Ascending aorta (tissue), 2 donors: Measurements from ENCODE around the gene SHMT2. TPM values are rescaled to one million over a fixed set of nuclear protein-coding genes. Genes with fewer than 3 reads are reported as not detected.
A peak's percentile ranks its signal among the peaks of the same experiment; 100 is the strongest.

ENCODE experiments used
- DNase-seq, 2 donors: peaks; one replicate each; pipeline ENCODE4 v3.0.0-alpha.2; 2019; ENCODE audit warnings: low spot score in 2 of 2
- H3K27ac ChIP-seq, 2 donors: fragments of 200-600 bp; sonication (generic); one replicate each; pipeline ENCODE4 v1.5.1; 2016 to 2017; ENCODE audit warnings: mild to moderate bottlenecking in 1 of 2
- H3K27me3 ChIP-seq: fragments of 200-600 bp; sonication (generic); one replicate; pipeline ENCODE4 v1.5.1; 2017
- H3K36me3 ChIP-seq, 2 donors: fragments of 200-600 bp; sonication (generic); one replicate each; pipeline ENCODE4 v1.5.1; 2016
- H3K4me1 ChIP-seq, 2 donors: fragments of 200-600 bp; sonication (generic); one replicate each; pipeline ENCODE4 v1.5.1; 2016 to 2017; ENCODE audit warnings: mild to moderate bottlenecking in 1 of 2
- H3K4me3 ChIP-seq, 2 donors: fragments of 200-600 bp; sonication (generic); one replicate each; pipeline ENCODE4 v1.5.1; 2016 to 2017; ENCODE audit warnings: mild to moderate bottlenecking in 1 of 2
- H3K9me3 ChIP-seq, 2 donors: fragments of 200-600 bp; sonication (generic); one replicate each; pipeline ENCODE4 v1.5.1; 2016
- intact Hi-C: fragments of 100-400 bp; cut with DNase I; formaldehyde crosslinking; loops from one replicate; pipeline ENCODE4 v1.15.1; 2023
- total RNA-seq: library from RNA; depleted of rRNA; stranded (reverse); fragments of >200 nt; gene quantifications from one replicate; pipeline ENCODE4 v1.1.0, GENCODE V29; 2016
- TF ChIP-seq, protein P1 (sequence below), 3 experiments: fragments of 200-600 bp in 2 of 3; fragments of 450-650 bp in 1 of 3; sonication (generic) in 2 of 3; IDR thresholded peaks; one replicate each; pipeline ENCODE4 v1.5.1; 2016 to 2019; ENCODE audit warnings: antibody characterized with exemption in 3 of 3, mild to moderate bottlenecking in 1 of 3, moderate library complexity in 1 of 3

The SHMT2 gene
- total RNA-seq, 1 donor from 2014 or later, result 136 TPM

DNA sequence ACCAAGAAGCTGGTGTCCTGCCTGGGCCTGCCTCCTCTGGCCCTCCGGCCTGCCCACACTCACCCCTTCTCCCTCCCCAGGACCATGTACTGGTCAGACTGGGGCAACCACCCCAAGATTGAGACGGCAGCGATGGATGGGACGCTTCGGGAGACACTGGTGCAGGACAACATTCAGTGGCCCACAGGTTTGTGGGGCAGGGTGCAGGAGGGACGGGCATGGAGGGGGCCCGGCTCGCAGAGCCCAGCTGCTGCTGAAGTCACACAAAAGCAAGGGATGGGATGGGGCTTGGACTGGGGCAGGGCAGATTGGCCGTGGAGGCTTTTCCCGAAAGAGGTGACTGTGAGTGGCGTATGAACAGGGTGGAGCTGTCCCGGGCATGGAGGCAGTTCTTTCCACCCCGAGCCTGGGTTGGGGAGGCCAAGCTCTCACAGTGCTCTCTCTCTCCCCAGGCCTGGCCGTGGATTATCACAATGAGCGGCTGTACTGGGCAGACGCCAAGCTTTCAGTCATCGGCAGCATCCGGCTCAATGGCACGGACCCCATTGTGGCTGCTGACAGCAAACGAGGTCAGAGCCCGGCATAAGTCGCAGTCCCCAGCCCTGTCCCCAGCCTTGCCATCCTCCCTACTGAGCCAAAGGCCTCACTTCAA lies 20.8 kb upstream of the SHMT2 start:
- H3K36me3 ChIP-seq, result peaks cover 80 to 89% of the 10 kb centered on the region in 2 donors
- H3K27ac ChIP-seq, result peak overlapping the region; percentile 28 to 52

DNA sequence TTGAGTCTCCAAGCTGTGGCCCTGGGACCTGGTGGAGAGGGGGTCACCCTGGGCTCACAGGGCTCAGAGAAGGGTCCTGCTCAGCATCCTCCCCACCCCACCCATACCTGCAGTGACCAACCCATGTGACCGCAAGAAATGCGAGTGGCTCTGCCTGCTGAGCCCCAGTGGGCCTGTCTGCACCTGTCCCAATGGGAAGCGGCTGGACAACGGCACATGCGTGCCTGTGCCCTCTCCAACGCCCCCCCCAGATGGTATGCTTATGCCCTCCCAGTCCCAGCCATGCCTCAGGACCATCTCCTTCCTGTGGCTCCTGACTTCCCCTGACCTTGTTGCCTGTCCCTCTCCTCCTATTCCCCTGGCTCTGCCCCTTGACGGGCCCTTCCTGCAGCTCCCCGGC lies 19.6 kb upstream of the SHMT2 start:
- no peak overlapping the region for H3K4me3 ChIP-seq
- TF ChIP-seq, protein P1, sequence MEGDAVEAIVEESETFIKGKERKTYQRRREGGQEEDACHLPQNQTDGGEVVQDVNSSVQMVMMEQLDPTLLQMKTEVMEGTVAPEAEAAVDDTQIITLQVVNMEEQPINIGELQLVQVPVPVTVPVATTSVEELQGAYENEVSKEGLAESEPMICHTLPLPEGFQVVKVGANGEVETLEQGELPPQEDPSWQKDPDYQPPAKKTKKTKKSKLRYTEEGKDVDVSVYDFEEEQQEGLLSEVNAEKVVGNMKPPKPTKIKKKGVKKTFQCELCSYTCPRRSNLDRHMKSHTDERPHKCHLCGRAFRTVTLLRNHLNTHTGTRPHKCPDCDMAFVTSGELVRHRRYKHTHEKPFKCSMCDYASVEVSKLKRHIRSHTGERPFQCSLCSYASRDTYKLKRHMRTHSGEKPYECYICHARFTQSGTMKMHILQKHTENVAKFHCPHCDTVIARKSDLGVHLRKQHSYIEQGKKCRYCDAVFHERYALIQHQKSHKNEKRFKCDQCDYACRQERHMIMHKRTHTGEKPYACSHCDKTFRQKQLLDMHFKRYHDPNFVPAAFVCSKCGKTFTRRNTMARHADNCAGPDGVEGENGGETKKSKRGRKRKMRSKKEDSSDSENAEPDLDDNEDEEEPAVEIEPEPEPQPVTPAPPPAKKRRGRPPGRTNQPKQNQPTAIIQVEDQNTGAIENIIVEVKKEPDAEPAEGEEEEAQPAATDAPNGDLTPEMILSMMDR (IDR thresholded peaks at IDR 0.05), result no peak
- H3K9me3 ChIP-seq, result no peaks in the 10 kb centered on the region
- no peak overlapping the region for H3K27ac ChIP-seq
- intact Hi-C loops, result no loop called here
- peaks cover 69 to 78% of the 10 kb centered on the region in 2 donors for H3K36me3 ChIP-seq
- no peaks in the 10 kb centered on the region for H3K27me3 ChIP-seq
- H3K4me1 ChIP-seq, result peaks cover 0 to 18% of the 10 kb centered on the region in 2 donors
- DNase-seq, result no peak

More for the DNA sequence above, 20.8 kb upstream of the SHMT2 start:
- TF ChIP-seq, protein P1 (IDR thresholded peaks at IDR 0.05), result no peak
- intact Hi-C loops, result no loop called here
- Histone ChIP-seq H3K27me3 (no peaks in the 10 kb centered on the region), H3K9me3 (no peaks in the 10 kb centered on the region), H3K4me1 (peaks cover 0 to 11% of the 10 kb centered on the region in 2 donors), H3K4me3 (no peak overlapping the region)
- no peak for DNase-seq

DNA sequence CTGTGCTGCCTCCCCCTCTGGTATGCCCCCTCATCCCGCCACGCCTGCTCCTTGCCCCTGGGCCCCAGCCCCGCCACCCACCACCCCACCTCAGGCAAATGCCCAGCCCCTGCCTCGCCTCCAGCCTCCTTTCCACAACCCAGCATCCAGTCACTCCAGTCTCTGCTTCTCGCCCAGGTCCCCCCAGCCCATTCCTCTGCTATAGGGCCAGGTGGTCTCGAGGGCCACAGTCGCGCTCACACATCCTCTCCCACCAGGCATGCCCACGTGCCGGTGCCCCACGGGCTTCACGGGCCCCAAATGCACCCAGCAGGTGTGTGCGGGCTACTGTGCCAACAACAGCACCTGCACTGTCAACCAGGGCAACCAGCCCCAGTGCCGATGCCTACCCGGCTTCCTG lies 19.1 kb upstream of the SHMT2 start:
- no peaks in the 10 kb centered on the region for H3K9me3 ChIP-seq
- intact Hi-C loops, result no loop called here
- peaks cover 63 to 72% of the 10 kb centered on the region in 2 donors for H3K36me3 ChIP-seq
- TF ChIP-seq, protein P1 (IDR thresholded peaks at IDR 0.05), result no peak
- DNase-seq, result no peak
- no peaks in the 10 kb centered on the region for H3K27me3 ChIP-seq
- no peak overlapping the region for H3K27ac ChIP-seq
- no peak overlapping the region for H3K4me3 ChIP-seq
- H3K4me1 ChIP-seq, result peaks cover 0 to 18% of the 10 kb centered on the region in 2 donors

DNA sequence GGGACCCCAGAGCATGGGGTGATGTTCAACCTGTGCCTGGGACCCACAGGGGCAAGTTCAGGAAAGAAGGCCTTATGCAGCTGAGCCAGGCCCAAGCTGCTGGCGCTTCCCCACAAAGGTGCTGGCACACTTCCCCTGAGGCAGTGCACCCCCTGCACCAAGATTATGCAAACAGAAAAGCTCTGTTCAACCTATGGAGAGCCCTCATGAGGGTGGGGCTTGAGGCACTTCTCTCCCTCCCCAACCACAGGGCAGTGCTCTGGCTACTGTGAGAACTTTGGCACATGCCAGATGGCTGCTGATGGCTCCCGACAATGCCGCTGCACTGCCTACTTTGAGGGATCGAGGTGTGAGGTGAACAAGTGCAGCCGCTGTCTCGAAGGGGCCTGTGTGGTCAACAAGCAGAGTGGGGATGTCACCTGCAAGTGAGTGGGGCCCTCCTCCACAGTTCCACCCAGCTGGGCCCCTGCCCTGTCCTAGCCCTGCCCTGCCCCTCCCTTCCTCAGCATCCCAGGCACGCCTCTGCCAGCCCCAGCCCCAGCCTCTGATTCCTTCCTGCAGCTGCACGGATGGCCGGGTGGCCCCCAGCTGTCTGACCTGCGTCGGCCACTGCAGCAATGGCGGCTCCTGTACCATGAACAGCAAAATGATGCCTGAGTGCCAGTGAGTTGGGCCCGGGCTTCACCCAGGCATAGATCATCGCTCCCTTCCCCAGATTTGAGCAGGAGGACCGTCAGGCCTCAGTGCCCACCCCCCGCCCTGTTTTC lies 18.4 kb upstream of the SHMT2 start:
- no peaks in the 10 kb centered on the region for H3K9me3 ChIP-seq
- intact Hi-C loops, result no loop called here
- TF ChIP-seq, protein P1 (IDR thresholded peaks at IDR 0.05), result no peak
- no peaks in the 10 kb centered on the region for H3K27me3 ChIP-seq
- H3K36me3 ChIP-seq, result peaks cover 57 to 66% of the 10 kb centered on the region in 2 donors
- DNase-seq, result no peak
- H3K27ac ChIP-seq, result peak overlapping the region in 1 of 2 donors; percentile 51
- H3K4me3 ChIP-seq, result no peak overlapping the region
- peaks cover 2 to 23% of the 10 kb centered on the region in 2 donors for H3K4me1 ChIP-seq

DNA sequence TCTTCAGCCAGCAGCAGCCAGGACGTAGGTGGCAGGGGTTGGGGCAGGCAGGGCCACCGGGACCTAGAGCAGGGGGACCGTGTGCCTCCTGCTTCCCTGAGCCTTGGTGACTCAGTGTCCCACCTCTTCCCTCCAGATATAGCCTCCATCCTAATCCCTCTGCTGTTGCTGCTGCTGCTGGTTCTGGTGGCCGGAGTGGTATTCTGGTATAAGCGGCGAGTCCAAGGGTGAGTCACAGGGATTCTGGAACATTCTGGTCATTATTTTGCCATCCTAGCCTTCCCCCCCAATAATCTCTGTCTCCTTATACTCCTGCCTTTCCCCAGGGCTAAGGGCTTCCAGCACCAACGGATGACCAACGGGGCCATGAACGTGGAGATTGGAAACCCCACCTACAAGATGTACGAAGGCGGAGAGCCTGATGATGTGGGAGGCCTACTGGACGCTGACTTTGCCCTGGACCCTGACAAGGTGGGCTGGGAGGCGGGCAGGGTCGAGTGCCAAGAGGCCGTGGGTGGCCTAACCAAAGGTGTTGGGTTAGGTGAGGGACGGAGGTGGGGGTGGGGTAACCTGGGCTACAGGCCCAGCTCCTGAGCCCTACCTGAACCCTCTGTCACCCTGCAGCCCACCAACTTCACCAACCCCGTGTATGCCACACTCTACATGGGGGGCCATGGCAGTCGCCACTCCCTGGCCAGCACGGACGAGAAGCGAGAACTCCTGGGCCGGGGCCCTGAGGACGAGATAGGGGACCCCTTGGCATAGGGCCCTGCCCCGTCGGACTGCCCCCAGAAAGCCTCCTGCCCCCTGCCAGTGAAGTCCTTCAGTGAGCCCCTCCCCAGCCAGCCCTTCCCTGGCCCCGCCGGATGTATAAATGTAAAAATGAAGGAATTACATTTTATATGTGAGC lies 17.5 kb upstream of the SHMT2 start:
- Histone ChIP-seq H3K36me3 (peaks cover 48 to 56% of the 10 kb centered on the region in 2 donors), H3K27me3 (no peaks in the 10 kb centered on the region), H3K27ac (peak overlapping the region; percentile 68 to 76), H3K4me1 (peaks cover 9 to 30% of the 10 kb centered on the region in 2 donors), H3K4me3 (no peak overlapping the region), H3K9me3 (no peaks in the 10 kb centered on the region)
- no peak for DNase-seq
- TF ChIP-seq, protein P1 (IDR thresholded peaks at IDR 0.05), result no peak
- intact Hi-C loops, result no loop called here
